MM.1S (cell line): ENCODE data around the gene NANOS1.
A peak's percentile ranks its signal among the peaks of the same experiment; 100 is the strongest.

Experiments
- DNase-seq: peaks from one replicate; pipeline ENCODE4 v3.0.0-alpha.2; 2015
- H2AFZ ChIP-seq: fragments of 300-600 bp; sonication (generic); 2 replicates; pipeline ENCODE4 v1.6.0; 2016; ENCODE audit warnings: antibody characterized with exemption, low read length
- H3F3A ChIP-seq: fragments of 300-600 bp; sonication (generic); 2 replicates; pipeline ENCODE4 v1.6.1; 2016; ENCODE audit warnings: mild to moderate bottlenecking, antibody characterized with exemption, low read length, moderate library complexity, mixed read lengths; ENCODE audit not compliant: insufficient read depth
- H3K27ac ChIP-seq: fragments of 300-600 bp; sonication (generic); 2 replicates; pipeline ENCODE4 v1.5.1; 2016; ENCODE audit warnings: mild to moderate bottlenecking, low read length
- H3K27me3 ChIP-seq: fragments of 300-600 bp; sonication (generic); replicated peaks from 2 replicates; pipeline ENCODE4 v1.6.0; 2016; ENCODE audit warnings: low read length; ENCODE audit not compliant: insufficient read depth
- H3K36me3 ChIP-seq: fragments of 300-600 bp; sonication (generic); replicated peaks from 2 replicates; pipeline ENCODE4 v1.6.1; 2016; ENCODE audit warnings: mild to moderate bottlenecking, low read length, mixed read lengths; ENCODE audit not compliant: insufficient read depth
- H3K4me1 ChIP-seq: fragments of 300-600 bp; sonication (generic); 2 replicates; pipeline ENCODE4 v1.6.1; 2016; ENCODE audit warnings: low read length, mixed read lengths
- H3K4me2 ChIP-seq: fragments of 300-600 bp; sonication (generic); 2 replicates; pipeline ENCODE4 v1.6.0; 2016; ENCODE audit warnings: low read depth, low read length
- H3K4me3 ChIP-seq: fragments of 300-600 bp; sonication (generic); 2 replicates; pipeline ENCODE4 v1.5.1; 2016; ENCODE audit warnings: low read length, mixed read lengths
- H3K79me2 ChIP-seq: fragments of 300-600 bp; sonication (generic); 2 replicates; pipeline ENCODE4 v1.6.1; 2016; ENCODE audit warnings: mixed run types, low read length, mixed read lengths
- H3K9ac ChIP-seq: fragments of 300-600 bp; sonication (generic); 2 replicates; pipeline ENCODE4 v1.6.1; 2016; ENCODE audit warnings: low read length, mixed read lengths
- H3K9me2 ChIP-seq: fragments of 300-600 bp; sonication (generic); replicated peaks from 2 replicates; pipeline ENCODE4 v1.6.1; 2016; ENCODE audit warnings: mild to moderate bottlenecking, low read length, mixed read lengths; ENCODE audit not compliant: insufficient read depth
- H3K9me3 ChIP-seq: fragments of 300-600 bp; sonication (generic); replicated peaks from 2 replicates; pipeline ENCODE4 v1.6.1; 2016; ENCODE audit warnings: mild to moderate bottlenecking, low read length, mixed read lengths; ENCODE audit not compliant: insufficient read depth
- H4K20me1 ChIP-seq: fragments of 300-600 bp; sonication (generic); 2 replicates; pipeline ENCODE4 v1.6.1; 2016; ENCODE audit warnings: mild to moderate bottlenecking, low read length, moderate library complexity, mixed read lengths; ENCODE audit not compliant: insufficient read depth
- CTCF ChIP-seq: fragments of 300-600 bp; sonication (generic); IDR thresholded peaks from 2 replicates; pipeline ENCODE4 v1.5.1; 2016; ENCODE audit warnings: antibody characterized with exemption, low read length, mixed read lengths
- EZH2 ChIP-seq: fragments of 300-600 bp; sonication (generic); optimal IDR thresholded peaks from 2 replicates; pipeline ENCODE3; 2017; ENCODE audit warnings: low read depth, mild to moderate bottlenecking, antibody characterized with exemption, low read length, mixed read lengths
- EZH2phosphoT487 ChIP-seq: fragments of 300-600 bp; sonication (generic); IDR thresholded peaks from 2 replicates; pipeline ENCODE4 v1.6.1; 2018; ENCODE audit warnings: antibody characterized with exemption, low read length

The NANOS1 gene

GRCh38 chr10:118985576-118985975, 43.9 kb upstream of the NANOS1 start:
- Histone ChIP-seq H3K36me3 (no peaks in the 10 kb centered on the region; the same call in 1 of the 2 replicates), H3K4me3 (no peak overlapping the region), H3K79me2 (no peaks in the 10 kb centered on the region), H3F3A (peaks cover 24% of the 10 kb centered on the region), H3K9me2 (no peaks in the 10 kb centered on the region), H3K9ac (no peak overlapping the region), H3K27ac (no peak overlapping the region), H3K4me1 (peaks cover 38% of the 10 kb centered on the region), H3K27me3 (no peaks in the 10 kb centered on the region), H3K4me2 (no peak overlapping the region), H4K20me1 (no peaks in the 10 kb centered on the region), H2AFZ (no peak overlapping the region), H3K9me3 (no peaks in the 10 kb centered on the region)
- TF ChIP-seq EZH2phosphoT487 (no peak), CTCF (no peak), EZH2 (no peak)
- no peak for DNase-seq

GRCh38 chr10:118986815-118987790, 42.4 kb upstream of the NANOS1 start:
- DNase-seq: peak; percentile 70
- no peaks in the 10 kb centered on the region for H3K9me3 ChIP-seq
- no peak overlapping the region for H3K4me3 ChIP-seq
- peaks cover 24% of the 10 kb centered on the region for H3F3A ChIP-seq
- H3K79me2 ChIP-seq: no peaks in the 10 kb centered on the region
- peak overlapping the region; percentile 58 for H3K4me2 ChIP-seq
- H3K27me3 ChIP-seq: no peaks in the 10 kb centered on the region
- peaks cover 38% of the 10 kb centered on the region for H3K4me1 ChIP-seq
- no peak overlapping the region for H3K9ac ChIP-seq
- no peaks in the 10 kb centered on the region; the same call in 1 of the 2 replicates for H3K36me3 ChIP-seq
- no peak overlapping the region for H2AFZ ChIP-seq
- H3K27ac ChIP-seq: peak overlapping the region; percentile 55; the same call in 1 of the 2 replicates
- H4K20me1 ChIP-seq: no peaks in the 10 kb centered on the region
- TF ChIP-seq CTCF (no peak), EZH2phosphoT487 (no peak), EZH2 (no peak)
- no peaks in the 10 kb centered on the region for H3K9me2 ChIP-seq

- H2AFZ ChIP-seq: no peak overlapping the region
- H3K9me3 ChIP-seq: no peaks in the 10 kb centered on the region
- H3K27ac ChIP-seq: no peak overlapping the region
- no peak overlapping the region for H3K4me3 ChIP-seq
- DNase-seq: no peak
- H3K9me2 ChIP-seq: no peaks in the 10 kb centered on the region
- H3K79me2 ChIP-seq: no peaks in the 10 kb centered on the region
- H3K36me3 ChIP-seq: no peaks in the 10 kb centered on the region; the same call in 1 of the 2 replicates
- no peak overlapping the region for H3K4me2 ChIP-seq
- no peak overlapping the region for H3K9ac ChIP-seq
- peaks cover 16% of the 10 kb centered on the region for H3K4me1 ChIP-seq
- peaks cover 8% of the 10 kb centered on the region for H3F3A ChIP-seq
- TF ChIP-seq CTCF: no peak
- TF ChIP-seq EZH2phosphoT487: no peak
- TF ChIP-seq EZH2: no peak
- no peaks in the 10 kb centered on the region for H4K20me1 ChIP-seq
- H3K27me3 ChIP-seq: no peaks in the 10 kb centered on the region
These were observed 39.2 kb upstream of the NANOS1 start for GRCh38 chr10:118990326-118990725.
